Stimulated activated naive CD4-positive, alpha-beta T cell (primary cell): ENCODE data around the gene BDH1.
A peak's percentile ranks its signal among the peaks of the same experiment; 100 is the strongest.

Source experiments
- DNase-seq, 6 experiments: peaks; one replicate each; lab custom pipeline; 2025; lab: John Stamatoyannopoulos, UW

The BDH1 gene

DNA sequence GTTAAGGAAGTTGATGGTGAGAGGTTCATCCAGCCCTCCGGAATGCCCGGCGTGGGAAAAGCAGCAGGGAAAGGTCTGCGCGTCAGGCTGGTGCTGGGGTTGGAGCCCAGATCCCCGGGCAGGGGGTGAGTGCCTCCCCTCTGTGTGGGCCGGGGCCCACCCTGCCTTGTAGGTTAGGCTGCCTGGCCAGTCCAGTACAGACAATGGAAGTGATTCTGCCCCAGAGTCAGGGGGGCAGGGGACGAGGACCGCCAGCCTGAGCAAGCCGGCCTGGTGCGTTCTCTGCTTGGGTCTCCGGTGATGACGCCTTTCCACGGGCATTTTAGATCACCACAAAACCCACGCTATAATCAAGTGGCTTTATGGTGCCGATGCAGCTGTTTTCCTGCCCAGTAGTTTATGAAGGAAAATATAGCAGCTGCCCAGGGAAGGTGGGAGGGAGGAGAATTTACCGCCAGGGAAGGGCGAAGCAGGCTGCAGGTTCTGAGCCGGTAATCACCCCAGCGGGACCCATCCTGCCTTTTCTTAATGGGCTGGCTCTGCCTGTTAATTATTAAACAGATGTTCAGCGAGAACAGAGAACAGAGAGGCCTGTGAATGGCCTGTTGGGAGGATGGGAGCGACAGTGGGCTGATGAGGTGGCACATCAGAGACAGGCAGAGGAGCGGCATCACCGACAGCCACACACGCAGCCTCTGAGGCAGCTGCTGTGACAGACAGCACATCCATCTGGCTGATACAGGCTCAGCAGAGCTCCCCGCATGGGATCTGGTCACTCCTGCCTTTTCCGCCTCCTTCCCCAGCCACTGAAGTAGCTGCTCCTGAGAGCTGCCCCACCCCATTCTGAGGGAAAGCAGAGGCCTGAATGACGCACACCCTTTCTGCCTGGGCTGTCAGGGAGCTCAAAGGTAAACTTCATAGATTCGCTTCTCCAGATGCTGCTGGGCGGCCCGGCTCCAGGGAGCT lies 35.2 kb downstream of the BDH1 start:
- no peak for DNase-seq

DNA sequence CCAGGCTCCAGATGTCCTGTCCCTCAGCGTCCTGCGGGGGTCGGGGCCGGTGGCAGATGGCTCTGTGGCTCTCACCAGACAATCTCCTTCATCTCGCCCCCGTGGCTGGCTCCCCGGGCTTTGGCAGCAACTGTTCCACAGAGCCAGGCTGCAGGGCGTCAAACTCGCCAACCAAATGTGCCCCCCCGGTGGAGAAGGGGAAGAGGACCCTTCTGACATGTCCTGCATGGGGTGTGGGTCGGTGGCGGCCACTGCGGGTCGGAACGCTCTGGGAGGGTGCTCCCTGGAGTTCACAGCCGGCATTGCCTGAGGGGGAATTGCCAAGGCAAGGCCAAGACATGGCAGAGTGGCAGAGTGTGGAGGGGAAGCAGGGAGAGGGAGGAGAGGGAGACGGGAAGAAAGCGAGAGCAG lies 36.0 kb downstream of the BDH1 start:
- no peak for DNase-seq

DNA sequence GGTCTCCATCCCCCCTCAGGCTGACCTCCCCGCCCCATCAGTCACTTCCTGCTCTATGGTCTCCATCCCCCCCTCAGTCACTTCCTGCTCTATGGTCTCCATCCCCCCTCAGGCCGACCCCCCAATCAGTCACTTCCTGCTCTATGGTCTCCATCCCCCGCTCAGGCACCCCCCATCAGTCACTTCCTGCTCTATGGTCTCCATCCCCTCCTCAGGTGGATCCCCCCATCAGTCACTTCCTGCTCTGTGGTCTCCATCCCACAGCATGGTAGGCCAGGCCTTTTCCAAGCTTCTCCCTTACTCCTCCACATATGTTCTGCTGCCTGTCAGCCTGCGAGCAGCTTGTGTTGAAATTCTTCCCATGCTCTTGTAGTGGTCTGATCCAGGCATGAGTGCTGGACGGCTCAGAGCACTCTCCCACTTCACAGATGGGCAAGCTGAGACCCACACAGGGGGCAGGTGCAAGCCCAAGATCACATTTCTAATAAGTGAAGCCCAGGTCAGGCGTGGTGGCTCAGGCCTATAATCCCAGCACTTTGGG lies 36.8 kb downstream of the BDH1 start:
- peak in 2 of 6 experiments; percentile 10 to 19 for DNase-seq

DNA sequence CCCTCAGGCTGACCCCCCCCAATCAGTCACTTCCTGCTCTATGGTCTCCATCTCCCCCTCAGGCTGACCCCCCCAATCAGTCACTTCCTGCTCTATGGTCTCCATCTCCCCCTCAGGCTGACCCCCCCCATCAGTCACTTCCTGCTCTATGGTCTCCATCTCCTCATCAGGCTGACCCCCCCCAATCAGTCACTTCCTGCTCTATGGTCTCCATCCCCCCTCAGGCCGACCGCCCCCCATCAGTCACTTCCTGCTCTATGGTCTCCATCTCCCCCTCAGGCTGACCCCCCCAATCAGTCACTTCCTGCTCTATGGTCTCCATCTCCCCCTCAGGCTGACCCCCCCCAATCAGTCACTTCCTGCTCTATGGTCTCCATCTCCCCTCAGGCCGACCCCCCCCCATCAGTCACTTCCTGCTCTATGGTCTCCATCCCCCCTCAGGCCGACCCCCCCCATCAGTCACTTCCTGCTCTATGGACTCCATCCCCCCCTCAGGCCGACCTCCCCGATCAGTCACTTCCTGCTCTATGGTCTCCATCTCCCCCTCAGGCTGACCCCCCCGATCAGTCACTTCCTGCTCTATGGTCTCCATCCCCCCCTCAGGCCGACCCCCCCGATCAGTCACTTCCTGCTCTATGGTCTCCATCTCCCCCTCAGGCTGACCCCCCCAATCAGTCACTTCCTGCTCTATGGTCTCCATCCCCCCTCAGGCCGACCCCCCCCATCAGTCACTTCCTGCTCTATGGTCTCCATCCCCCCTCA lies 37.7 kb downstream of the BDH1 start:
- peak in 4 of 6 experiments; percentile 6 to 32 (median 20) for DNase-seq

DNA sequence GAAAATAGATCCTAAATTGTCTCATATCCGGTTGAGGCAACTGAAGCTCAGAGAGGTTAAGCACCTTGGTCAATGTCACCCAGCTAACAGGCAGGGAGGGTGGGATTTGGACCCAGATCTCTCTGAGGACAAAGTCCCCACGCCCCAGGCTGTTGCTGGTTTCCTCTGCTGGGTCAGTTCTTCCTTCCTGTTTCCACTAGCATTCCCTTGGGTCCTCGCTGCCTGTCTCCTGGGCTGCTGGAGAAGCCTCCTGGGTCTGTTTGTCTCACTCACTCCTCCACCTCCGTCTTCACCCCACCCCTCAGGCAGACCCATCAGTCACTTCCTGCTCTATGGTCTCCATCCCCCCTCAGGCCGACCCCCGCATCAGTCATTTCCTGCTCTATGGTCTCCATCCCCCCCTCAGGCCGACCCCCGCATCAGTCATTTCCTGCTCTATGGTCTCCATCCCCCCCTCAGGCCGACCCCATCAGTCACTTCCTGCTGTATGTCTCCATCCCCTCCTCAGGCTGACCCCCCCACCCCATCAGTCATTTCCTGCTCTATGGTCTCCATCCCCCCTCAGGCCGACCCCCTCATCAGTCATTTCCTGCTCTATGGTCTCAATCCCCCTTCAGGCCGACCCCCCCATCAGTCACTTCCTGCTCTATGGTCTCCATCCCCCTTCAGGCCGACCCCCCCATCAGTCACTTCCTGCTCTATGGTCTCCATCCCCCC lies 38.7 kb downstream of the BDH1 start:
- peak in 1 of 6 experiments; percentile 12 for DNase-seq

DNA sequence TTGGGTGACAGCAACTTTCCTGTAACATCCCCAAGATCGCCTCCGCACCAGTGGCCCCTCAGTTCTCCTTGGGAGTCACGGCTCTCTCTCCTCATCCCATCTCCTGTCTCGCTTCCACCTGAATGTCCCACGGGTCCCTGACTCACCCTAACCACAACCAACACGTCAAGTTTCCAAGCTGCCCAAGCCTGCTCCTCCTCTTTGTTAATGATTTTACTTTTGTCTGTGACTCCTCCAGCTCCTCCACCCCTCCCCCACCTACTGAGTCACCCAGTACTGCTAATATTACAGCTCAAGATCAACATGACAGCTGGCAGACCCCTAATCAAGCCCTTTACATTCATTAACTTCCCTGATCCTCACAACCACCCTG lies 39.3 kb downstream of the BDH1 start:
- DNase-seq, result no peak

DNA sequence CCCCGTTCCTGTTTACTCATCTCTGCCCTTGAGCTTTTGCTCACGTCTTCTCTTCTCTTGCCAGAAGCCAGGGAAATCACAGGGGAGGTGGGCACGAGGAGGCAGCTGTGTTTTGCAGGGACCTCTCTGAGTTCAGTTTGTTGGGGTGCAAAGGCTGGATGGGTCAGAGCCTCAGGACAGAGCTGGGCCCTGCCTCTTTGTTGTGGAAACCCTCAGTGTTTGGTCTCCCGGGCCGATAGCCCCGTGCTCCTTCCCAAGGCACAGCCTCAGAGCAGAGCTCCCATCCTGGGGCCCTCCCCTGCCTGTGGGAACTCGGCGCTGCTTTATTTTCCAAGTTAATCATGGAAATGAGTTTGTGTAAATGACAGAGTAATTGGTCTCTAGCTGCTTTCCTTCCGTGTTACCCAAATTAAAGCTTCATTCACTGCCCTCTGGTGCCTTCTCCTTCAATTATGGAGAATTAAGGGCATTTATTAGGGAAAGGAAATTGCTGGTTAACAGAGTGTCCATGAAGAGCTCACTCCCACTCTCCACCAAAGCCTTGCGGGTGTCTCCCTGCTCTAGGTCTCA lies 40.9 kb downstream of the BDH1 start:
- DNase-seq, result no peak

DNA sequence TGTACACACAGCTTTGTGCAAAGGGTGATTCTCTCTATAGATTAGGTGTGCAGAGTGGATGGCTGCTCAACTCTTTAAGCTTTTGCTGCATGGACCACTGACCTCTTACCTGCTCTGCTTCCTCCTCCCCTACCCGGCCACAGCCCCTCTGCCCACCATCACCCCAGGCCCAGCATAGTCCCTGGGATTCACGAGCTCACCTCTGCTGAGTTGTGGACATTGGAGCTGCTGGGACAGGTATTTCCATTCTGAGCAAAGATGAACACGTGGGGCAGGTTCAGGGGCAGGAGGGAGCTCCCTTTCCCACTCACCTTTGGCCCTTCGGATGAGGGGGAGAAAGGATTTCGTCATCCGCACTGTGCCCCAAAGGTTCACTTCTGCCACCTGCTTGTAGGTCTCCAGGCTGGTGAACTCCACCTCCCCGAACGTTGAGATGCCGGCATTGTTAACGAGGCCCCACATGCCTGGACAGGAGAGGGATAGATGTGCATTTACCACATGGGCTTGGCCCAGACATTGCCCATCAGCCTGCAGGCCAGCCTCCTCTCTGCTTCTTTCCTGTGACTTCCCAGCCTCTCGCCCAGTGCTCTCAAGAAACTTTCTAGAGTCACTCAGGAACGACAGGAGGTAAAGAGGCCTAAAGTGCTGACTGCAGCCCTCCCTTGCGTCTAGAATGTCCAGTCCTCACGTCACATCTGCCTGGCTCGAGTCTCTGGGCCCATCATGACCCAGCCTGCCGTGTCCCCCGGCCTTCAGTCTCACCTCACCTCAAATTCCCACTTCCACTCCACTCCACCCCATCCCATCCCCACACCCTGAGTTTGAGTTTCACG lies 41.6 kb downstream of the BDH1 start:
- DNase-seq, result no peak

DNA sequence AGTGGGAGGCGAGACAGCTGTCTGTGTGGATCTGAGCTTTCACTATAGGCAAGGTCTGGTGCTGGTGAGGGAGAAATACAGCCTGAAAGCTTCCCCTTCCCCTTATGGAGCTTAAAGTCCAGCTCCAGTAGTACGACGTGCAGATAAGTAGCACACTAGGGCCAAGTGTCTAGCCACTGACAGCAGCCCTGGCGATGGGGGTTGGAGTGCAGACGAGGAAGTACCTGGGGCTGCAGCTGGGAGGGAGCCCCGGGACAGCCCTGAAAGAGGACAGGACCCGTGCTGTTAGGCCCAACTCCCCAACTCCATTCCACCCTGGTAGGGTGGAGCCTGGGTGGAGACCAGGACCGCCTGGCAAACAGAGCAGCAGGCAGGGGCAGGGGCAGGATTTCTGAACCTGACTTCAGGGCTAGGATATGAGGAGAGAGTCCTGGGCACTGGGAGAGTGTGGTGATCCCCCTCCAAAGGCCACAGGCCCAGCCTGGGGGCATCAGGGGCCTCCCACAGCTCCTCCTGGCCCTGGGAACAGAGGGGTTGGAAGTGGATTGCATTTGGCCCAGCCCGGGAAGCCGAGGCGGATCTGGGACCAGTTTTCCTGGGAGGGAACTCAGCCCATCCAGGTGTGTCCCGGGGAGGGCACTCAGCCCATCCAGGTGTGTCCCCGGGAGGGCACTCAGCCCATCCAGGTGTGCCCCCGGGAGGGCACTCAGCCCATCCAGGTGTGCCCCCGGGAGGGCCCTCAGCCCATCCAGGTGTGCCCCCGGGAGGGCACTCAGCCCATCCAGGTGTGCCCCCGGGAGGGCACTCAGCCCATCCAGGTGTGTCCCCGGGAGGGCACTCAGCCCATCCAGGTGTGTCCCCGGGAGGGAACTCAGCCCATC lies 42.8 kb downstream of the BDH1 start:
- DNase-seq, result no peak

DNA sequence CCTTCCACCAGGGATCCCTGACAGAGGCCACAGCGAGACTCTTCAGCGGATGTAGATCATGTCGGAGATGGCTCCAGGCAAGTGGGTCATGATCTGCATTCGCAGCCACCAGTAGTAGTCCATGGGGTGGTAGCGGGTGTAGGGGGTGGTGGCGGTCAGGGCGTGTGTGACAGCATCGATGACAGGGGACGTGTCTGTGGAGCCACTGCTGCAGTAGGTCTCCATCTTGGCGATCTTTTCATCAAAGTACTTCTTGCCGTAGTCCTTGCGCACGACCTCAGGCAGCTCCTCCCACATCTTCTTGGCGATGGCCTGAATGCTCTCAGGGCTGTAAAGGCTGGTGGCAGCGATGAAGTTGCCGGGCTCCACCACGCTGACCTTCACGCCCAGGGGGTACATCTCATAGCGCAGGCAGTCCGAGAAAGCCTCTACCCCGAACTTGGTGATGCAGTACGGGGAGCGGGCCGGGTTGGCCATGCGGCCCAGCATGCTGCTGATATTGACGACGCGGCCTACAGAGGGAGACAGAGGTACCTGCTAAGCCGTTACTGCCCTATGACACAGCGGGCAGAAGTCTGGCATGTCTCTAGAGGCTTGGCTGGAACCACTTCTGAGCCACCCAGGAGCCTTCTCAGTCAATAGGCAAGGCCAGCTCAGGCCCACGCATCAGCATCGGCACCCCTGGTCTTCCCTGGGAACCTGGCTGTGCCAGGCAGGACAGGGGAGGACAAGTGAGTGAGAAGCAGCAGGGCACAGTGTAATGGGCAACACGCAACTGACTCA lies 43.7 kb downstream of the BDH1 start:
- no peak for DNase-seq

DNA sequence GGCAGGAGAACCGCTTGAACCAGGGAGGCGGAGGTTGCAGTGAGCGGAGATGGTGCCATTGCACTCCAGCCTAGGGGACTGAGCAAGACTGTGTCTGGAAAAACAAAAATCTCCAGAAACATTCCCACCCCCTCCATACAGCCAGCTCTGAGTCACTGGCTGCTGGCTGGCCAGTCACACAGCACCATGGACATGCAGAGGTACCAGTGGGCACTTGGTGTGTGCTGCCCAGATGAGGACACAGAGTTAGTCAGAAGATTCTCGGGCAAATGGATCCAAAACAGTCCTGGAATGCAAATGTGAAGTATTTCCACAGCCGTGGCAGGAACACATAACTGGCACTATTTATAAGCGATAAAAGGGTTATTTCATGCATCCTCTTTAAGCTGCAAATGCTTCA lies 44.6 kb downstream of the BDH1 start:
- DNase-seq, result no peak

DNA sequence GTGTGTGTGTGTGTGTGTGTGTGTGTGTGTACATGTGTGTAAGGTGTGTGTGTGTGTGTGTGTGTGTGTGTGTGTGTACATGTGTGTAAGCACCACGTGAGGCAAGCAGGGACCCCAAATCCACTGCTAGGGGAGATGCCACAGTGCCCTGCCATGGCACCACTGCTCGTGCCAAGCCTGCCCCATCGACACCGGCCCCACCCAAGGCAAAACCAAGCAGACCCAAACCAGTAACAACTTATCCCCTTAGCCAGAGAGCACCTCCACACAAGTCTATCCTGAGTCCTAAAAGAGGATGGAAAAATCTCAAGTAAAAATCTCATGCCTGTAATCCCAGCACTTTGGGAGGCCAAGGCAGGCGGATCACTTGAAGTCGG lies 45.1 kb downstream of the BDH1 start:
- DNase-seq, result peak in 1 of 6 experiments; percentile 34

DNA sequence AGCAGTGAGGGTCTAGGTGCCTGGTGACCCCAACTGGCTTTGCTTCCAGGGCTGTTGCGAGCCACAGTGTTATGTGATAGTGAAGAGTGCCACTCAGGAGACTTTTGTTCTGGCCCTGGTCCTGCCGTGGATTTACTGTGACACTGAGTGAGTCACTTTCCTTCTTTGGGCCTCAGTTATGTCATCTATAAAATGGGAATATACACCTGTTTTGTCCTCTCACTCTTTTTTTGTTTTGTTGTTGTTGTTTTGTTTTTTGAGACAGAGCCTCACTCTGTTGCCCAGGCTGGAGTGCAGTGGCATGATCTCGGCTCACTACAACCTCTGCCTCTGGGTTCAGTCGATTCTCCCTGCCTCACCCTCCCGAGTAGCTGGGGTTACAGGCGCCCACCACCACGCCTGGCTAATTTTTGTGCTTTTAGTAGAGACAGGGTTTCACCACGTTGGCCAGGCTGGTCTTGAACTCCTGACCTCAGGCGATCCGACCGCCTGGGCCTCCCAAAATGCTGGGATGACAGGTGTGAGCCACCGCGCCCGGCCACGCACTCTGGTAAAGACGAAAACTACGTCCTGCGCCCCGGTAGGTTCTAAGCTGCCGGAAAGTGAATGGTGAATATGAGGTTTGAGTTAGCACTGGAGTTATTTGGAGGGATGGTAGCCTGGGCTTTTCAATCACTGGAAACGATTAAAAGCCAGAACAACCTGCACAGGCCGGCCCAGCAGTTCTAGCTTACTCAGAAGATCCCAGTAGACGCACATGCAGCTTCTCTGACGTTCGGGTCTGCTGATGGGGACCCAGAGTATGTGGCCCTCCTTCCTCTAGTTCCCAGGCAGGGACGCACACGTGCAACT lies 46.6 kb downstream of the BDH1 start:
- DNase-seq, result no peak

DNA sequence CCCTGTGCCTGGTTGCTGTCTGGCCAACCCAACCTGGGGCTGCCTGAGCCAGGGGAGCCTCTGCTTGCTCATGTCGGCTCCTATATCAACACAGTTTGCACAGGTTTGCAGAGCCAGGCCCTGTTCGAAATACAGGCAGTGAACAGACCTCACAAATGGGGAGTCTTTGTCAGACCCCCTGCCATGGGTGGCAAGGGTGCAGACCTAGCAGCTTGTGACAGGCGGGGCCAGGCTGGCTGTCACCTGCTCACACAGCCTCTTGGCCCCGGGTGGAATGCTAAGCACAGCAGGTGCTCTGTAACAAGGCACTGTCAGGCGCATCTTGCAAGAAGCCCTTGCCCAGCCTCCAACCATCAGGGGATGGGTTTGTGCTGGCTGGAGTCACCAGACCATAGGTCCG lies 47.3 kb downstream of the BDH1 start:
- DNase-seq, result no peak

DNA sequence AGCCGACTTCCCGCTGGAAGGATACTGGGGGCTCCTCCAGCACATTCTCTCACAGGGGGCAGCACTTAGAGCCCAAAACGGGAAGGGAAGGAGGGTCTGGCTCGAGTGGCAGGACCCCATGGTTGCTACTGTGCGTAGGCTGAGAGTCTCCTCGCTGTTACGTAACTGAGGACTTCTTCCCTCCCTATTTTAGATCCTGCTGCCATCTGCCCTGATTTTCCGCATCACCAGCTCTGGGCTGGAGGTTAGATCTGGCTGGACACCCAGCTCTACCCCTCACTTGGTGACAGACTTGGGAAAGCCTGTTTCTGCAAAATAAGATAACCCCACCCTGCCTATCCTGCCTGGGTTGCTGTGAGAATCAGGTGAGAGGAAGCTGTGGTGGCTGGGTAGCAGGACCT lies 47.7 kb downstream of the BDH1 start:
- DNase-seq, result no peak

DNA sequence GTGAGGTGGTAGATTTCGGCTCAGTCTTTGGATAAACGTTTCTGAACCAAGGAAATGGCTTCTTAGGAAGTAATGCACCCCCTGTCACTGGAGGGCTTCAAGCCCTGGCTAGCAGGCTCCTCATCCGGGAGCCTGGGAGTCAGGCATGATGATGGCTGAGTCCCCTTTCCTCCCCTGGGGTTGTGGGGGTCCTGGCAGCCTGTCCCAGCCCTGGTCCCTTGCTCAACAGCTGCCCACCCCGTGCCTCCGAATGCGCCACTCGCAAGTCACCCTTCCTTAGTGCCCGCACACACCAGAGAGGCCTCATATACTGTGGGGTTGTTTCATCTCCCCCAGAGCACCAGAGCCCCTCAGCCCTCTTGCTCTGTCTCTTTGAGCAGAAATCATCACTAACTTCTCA lies 48.2 kb downstream of the BDH1 start:
- no peak for DNase-seq

DNA sequence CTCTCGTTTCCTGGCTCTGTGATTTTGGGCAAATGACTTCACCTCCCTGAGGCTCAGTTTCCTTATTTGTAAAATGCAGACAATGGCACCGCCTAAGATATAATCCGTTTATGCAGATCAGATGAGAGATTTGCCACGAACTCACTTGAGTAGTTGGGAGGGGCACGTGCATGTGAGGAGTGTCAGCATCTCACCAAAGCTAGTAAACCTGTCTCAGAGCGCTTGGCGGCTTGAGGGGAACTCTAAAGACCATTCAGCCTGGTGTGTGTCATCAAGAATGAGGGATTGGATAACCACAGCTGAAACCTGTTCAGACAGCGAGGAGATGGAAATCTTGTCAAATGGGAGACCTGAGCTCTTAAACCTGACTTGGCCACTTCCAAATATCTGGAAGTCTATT lies 48.7 kb downstream of the BDH1 start:
- DNase-seq, result no peak
